Endothelial cell of hepatic sinusoid (primary cell): ENCODE measurements around the gene ASB10.

Source experiments
- in situ Hi-C: cut with HindIII; loops from 2 replicates; pipeline ENCODE4 v1.10.0; 2017; ENCODE audit warnings: low sequenced_read_pairs

The ASB10 gene

GRCh38 chr7:151191544-151191943 lies 4.5 kb upstream of the ASB10 start:
- in situ Hi-C loops: no loop called here

GRCh38 chr7:151189038-151189437 lies 2.0 kb upstream of the ASB10 start:
- in situ Hi-C loops: no loop called here

GRCh38 chr7:151188252-151188542 lies 1.1 kb upstream of the ASB10 start:
- in situ Hi-C loops: no loop called here

GRCh38 chr7:151187409-151188251 lies 580 bp upstream of the ASB10 start:
- in situ Hi-C loops: no loop called here

- in situ Hi-C loops: no loop called here
Observed at GRCh38 chr7:151185762-151186639, 1.0 kb downstream of the ASB10 start.

GRCh38 chr7:151181011-151181431 lies 6.0 kb downstream of the ASB10 start:
- in situ Hi-C loops: no loop called here

- in situ Hi-C loops: no loop called here
Observed at GRCh38 chr7:151179946-151180345, 7.1 kb downstream of the ASB10 start.

- in situ Hi-C loops: no loop called here
Observed at GRCh38 chr7:151179287-151179860, 7.7 kb downstream of the ASB10 start.

- in situ Hi-C loops: no loop called here
Observed at GRCh38 chr7:151178831-151179230, 8.2 kb downstream of the ASB10 start.

- in situ Hi-C loops: no loop called here
Observed at GRCh38 chr7:151178236-151178635, 8.8 kb downstream of the ASB10 start.

- in situ Hi-C loops: no loop called here
Observed at GRCh38 chr7:151177310-151177709, 9.7 kb downstream of the ASB10 start.

- in situ Hi-C loops: no loop called here
Observed at GRCh38 chr7:151176401-151176800, 10.6 kb downstream of the ASB10 start.

GRCh38 chr7:151175793-151176311 lies 11.2 kb downstream of the ASB10 start:
- in situ Hi-C loops: no loop called here

- in situ Hi-C loops: no loop called here
Observed at GRCh38 chr7:151175047-151175792, 11.8 kb downstream of the ASB10 start.

GRCh38 chr7:151174246-151175046 lies 12.6 kb downstream of the ASB10 start:
- in situ Hi-C loops: no loop called here

- in situ Hi-C loops: no loop called here
Observed at GRCh38 chr7:151173386-151174245, 13.4 kb downstream of the ASB10 start.

GRCh38 chr7:151172273-151173141 lies 14.5 kb downstream of the ASB10 start:
- in situ Hi-C loops: no loop called here

- in situ Hi-C loops: loop anchor here (5.0 kb wide), 3 partner anchors 39 to 84 kb away; partner anchors contain the start of gene AGAP3
Observed at GRCh38 chr7:151168787-151169162, 18.3 kb downstream of the ASB10 start.
